Activated T-cell treated with anti-CD3 and anti-CD28 coated beads, Interleukin-2, amount 50 U/mL, for 1 hour (primary cell): ENCODE data around the gene CAPZA3.
"Not testable (repeated sequence)": the region's sequence is repeated elsewhere in the genome, so short reads cannot be mapped to it uniquely, and the experiment has no call there.

ENCODE experiments used
- DNase-seq: peaks from one replicate; pipeline ENCODE4 v3.0.0-alpha.2; 2020

CAPZA3 gene, protein sequence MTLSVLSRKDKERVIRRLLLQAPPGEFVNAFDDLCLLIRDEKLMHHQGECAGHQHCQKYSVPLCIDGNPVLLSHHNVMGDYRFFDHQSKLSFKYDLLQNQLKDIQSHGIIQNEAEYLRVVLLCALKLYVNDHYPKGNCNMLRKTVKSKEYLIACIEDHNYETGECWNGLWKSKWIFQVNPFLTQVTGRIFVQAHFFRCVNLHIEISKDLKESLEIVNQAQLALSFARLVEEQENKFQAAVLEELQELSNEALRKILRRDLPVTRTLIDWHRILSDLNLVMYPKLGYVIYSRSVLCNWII

DNA sequence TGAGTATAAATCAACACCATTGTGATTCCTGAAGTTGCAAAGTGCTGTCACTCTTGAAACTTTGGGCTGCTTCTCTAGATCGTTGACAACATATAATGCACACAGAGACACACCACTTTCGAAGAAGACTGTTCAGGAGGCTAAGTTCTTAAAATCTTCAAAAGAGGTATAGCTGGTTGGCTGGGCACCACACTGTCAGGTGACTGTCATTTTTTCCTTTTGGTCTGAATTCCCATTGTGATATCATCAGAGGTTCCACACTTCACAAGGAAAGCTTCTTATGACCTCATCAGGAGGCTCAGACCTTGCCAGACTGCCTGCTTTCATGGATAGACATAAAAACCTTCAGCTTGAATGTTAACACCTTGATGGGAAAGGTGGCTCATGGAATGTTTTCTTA lies at the start of gene CAPZA3, which contains the start of gene PLCZ1:
Gene CAPZA3 (plus strand): TSS at position 301 of the 400 bp plus-strand sequence. CDS start 150 bp downstream, outside the sequence.
Gene PLCZ1 (minus strand): TSS at position 194 of the 400 bp plus-strand sequence. CDS start 641 bp downstream, outside the sequence.
- DNase-seq: no peak

DNA sequence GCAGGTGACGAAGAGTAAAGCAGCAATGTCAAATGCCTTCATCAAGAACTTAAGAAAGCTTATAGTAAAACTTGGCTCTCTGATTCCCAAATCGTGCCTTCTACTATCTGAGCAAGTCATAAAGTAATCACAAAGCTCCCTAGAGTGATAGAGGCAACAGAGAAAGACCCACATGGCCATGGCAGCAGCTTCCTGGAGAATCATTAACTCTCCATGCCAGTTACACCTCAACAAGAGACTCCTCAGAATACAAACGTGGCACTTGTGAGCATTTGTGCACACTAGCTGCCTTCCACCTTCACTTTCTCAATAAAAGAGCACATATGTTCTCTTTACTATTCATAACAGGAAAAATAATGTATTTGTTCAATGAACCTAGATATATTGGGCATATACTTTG lies 48.1 kb upstream of the CAPZA3 start:
- DNase-seq: no peak

DNA sequence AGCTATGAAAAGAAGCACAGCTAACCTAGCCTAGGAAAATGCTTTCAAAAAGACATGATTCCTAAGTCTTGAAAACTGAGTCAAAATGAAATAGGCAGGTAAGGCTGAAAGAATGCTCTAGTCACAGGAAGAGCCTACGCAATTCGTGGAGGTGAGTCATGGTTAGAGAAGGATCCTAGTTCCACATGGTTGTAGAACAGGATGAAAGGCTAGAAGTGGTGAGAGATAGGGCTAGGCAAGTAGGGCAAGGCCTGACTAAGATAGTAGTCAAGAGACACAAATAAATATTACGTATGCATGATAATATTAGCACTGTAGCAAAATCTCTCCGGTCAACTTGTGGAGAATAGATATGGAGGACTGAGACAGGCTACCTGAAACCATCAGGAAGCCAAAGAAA lies 47.3 kb upstream of the CAPZA3 start:
- DNase-seq: no peak

DNA sequence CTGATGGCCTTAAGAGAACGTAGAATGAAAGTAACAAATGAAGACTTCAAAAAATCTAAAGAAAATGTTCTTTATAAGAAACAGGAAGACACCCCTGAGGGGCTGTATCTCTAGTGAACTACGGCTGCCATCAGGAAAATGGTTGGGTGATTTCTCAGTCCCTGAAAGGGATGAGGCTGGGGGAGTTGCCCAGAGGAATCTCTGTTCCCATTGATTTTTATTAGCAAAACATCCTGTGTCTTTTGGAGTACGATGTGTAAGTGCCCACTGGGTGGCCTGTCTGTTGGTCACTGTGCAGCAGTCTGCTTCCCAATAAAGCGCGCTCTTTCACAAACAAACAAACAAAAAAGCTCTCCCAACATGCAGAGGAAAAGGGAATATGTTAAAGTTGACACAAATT lies 43.9 kb upstream of the CAPZA3 start:
- not testable (repeated sequence) for DNase-seq

DNA sequence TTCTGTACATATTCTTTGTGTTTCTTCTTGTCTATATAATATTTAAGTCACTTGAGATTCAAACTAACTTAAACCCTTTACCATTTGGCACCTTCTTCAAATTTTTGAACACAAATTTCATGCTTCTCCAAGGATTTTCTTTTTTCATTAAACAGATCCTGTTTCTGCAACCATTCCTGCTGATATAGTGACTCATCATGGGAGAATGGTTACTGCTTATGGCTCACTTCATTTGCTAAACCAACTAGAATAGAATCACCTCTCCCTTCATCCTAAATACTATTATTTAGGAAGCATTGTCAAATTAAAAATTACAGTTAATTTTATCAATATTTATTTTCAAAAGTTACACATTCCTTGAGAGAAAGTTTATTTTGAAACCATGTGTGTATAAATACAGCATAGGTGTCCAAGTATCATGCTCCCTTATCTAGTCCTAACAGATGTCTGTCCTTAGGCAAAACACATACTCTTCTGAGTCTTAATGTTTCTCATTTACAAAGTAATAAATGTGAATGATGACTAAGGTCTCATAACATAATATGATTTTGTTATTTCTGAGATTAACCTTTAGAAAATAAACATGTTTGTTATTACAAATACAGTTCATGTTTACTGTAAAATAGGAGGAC lies 40.8 kb upstream of the CAPZA3 start:
- DNase-seq: no peak

DNA sequence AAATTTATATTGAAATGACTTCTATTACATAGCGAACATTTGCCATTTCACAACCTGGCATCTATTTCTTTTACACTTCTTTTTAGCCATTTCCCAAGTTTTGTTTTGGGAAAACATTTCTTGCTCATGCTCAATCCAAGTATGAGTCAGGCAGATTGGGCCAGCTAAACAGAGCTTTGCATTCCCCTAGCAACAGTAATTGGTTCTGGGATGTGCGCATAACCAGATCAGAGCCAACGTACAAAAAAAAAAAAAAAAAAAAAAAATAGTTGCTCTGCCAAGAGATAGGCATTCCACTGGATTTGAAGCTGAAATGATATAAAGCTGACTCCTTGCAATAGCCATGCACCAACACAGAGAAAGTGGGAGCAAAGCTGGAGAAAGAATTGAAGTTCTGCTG lies 37.6 kb upstream of the CAPZA3 start:
- DNase-seq: no peak

DNA sequence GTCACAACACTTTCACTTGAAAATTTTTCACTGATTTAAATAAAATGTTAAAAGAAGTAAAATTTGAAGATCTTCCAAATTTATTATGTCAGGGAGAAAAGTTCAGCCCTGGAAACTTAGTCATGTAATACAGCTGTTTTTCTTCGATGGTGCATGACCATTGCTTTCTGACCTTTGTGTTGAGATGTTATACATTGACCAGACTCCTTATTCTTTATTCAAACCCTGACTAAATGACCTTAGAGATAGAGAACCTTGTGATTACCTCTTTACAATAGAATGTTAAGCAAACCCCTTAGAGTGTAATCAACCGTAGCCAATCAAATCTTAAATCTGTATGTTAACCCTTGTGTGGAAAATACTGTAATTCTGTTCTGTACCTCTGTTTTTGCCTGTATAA lies 34.6 kb upstream of the CAPZA3 start:
- DNase-seq: no peak

DNA sequence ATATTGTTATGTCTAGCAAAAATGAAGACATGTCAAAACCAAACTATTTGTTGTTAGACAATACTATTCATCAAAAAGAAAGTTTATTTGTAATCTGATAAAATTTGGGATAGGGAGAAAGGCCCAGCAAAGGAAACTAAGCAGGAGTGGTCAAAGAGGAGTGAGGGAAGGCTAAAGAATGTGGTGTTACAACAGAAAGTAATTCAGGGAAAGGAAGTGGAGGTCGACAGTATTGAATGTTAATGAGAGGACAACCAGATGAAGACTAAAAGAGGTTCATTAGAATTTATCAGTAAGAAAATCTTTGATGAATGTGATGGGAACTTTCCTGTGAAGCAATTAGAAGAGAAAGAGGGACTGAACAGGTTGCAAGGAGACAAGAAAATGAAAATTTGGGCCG lies 34.0 kb upstream of the CAPZA3 start:
- DNase-seq: no peak

DNA sequence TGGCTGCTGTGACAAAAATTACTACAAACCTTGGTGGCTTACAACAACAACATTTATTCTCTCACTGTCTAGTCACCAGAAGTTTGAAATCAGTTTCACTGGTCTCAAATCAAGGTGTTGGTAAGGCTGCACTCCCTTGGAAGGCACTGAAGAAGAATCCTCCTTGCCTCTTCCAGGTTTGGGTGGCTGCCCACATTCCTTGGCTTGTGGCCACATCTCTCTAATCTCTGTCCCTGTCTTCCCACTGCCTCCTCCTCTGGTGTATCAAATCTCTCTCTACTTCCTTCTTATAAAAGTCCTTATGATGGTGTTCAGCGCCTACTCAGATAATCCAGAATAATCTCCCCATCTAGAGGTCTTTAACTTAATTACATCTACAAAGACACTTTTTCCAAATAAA lies 31.1 kb upstream of the CAPZA3 start:
- no peak for DNase-seq

DNA sequence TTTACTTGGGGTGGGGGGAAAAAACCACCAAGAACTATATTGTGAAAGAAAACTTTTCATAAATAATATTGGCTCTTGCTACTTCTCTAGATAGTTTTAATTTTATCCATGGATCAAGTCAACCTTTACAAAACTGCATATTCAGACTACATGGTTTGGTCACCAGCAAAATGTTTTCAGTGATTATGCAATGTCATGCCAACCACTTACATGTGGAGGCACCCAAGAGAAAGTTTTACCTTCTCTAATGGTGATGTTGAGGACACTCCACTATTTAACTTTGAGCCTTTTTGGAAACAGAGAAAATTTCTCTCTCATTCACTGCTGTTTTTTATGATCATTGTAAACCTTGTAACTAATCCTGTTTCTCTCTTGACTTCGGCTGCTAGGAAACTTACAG lies 21.7 kb upstream of the CAPZA3 start:
- no peak for DNase-seq

DNA sequence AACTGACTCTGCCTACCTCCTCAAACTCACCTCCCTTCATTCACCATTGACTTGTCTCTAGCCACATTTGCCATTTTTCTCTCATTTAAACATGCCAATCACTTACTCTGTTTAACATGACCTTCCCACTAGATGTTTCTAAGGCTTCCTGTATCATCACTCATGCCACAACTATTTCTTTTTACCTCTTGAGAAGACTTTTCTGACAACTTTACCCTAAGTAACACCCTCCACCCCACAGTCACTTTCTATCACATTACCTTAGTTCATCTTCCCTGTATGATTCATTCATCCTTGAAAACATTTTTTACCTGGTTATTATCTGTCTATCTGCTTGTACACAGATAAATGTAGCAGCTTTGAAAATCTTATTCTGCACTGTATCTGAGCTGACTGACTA lies 19.5 kb upstream of the CAPZA3 start:
- DNase-seq: no peak

DNA sequence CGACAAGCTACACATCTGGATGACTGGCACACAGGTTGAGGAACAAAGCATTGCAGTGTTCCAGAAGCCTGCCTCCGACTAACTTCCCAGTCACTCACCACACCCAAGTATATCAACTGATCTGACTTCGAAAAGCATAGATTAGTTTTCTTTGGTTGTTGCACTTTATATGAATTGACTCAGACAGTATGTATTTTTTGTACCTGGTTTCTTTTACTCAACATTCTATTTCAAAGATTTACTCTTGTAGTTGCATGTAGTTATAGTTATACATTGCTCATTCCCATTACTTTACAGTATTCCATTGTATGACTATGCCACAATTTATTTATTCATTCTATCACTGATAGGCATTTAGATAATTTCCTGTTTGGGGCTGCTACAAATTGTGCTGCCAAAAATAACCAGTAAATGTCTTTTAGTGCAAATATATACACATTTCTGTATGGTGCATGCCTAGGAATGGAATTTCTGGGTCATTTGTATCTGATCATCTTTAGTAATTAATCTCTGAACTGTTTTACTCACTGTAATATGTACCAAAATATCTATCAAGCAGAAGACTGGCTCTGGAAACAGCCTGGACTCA lies 17.9 kb upstream of the CAPZA3 start:
- no peak for DNase-seq

DNA sequence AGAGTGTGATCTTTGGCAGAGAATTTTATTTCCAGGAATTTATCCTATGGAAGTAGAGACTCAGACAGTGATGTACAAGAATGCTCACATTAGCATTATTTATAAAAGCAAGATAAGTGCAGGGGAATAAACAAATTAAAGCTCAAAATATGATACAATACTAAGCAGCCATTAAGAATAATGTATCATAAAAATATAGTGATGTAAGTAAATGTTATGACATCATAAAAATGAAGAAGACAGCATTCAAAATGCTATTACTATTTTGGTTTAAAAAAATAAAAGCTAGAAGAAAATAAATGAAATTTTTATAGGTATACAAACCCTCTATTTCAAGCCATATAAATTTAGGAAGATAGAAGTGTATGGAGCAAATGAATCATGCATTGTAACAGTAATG lies 17.2 kb upstream of the CAPZA3 start:
- no peak for DNase-seq

DNA sequence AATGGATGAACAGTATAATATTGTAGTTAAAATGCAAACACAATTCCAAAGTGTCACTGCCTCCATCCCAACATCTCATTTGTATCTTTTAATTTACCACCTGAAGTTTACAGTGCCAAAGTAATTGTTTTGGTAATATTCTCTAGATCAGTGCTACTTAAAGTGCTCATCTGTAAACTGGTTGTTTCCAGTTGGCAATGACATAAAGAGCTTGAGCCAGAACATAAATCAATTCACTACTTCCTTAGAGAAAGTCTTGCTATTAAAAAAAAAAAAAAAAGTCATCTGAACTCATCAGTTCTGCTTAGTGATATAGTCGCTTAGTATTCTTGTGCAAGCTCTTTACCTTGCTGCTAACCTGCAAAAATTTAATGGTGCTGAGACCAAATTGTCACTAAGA lies 16.5 kb upstream of the CAPZA3 start:
- no peak for DNase-seq

DNA sequence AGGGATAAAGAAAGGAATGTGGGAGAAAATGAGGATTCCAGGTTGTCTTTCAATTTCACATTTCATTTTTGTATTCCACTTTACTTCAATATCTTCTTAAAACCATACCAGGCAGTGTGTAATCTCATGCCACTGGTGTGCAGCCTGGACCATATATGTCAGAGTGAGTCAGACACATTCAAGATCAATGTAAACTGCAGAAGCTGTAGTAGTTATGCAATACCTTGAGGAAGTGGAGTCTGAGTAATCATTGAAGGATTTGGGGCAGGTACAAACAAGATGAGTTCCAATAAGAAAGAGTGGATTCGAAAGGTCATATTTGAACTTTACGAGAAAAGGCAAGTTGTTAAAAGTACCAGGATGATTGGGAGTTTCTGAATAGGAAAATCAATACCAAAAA lies 14.2 kb upstream of the CAPZA3 start:
- no peak for DNase-seq

DNA sequence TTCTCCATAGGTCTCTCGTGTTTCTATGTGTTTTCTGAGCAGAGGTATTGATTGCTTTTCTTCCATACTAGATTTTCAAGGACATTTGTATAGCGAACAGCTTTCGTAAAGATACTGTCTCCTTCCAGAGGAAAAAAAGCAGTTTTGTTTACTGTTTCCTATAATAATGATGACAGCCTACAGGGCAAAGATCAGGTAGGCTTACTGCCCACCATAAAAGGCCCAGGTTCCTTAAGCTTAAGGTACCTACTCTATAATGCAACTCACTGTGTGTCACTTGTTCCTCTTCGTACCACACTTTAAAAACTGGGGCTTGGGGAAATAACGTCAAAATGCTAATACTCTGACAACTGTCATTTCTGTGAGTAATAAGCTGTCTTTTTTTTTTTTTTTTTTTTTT lies 6.8 kb upstream of the CAPZA3 start:
- DNase-seq: no peak

DNA sequence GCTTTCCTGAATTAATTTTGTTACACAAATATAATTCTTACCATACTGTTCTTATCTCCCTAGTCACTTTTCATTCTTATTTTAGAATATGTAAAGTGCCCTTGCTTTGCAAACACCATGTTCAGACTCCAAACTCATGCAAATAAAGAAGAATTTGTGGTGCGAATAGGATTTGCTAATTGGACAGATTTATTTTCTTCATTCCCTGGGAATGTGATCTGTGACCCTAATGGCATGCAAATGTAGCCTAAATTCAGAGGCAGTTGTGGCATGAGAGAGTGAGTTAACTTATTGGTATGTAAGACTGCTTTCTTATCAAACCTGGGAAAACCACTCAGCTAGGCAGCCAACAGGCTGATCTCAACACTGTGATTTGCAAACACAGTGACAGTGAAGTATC lies 10.0 kb downstream of the CAPZA3 start:
- no peak for DNase-seq

DNA sequence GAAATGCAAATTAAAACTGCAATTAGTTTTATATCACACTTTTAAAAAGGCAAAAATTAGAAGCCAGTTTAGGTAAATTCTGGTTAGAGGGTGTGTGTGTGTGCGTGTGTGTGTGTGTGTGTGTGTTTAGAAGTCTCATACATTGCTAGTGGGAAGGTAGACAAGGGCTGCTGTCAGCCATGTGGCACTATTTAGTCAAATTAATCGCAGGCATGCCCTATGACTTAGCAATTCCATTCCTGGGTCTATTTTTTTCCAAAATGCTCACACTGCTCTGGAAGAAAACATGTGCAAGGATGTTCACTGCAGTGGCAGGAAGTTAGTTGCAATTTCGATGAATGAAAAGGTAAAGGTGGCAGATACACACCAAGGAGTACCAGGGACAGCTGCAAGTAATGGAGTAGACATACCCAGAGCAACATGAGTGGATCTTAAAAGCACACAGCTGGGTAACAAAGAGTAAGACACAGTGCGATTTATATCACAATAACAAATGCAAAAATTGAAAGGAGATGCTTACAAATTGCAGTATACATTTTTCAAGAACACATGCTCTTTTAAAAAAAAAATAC lies 11.6 kb downstream of the CAPZA3 start:
- DNase-seq: no peak

DNA sequence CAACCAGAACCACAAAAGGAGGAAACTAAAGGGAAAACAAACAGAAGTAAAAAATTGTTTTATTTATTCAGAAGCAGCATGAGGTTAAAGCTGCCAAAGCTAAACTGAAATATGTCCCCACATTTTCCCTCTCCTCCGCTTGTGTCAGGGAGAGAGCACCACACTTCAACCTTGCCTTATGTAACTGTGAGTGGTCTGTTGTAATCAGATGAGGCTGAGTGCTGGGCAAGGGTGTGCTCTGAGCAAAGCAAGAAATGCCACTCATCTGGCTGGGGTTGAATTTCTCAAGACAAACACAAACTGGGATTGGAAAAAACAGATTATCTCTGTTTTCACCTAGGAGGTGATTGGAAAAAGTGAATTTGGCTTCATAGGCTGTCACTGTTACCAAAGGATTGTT lies 12.2 kb downstream of the CAPZA3 start:
- DNase-seq: no peak

DNA sequence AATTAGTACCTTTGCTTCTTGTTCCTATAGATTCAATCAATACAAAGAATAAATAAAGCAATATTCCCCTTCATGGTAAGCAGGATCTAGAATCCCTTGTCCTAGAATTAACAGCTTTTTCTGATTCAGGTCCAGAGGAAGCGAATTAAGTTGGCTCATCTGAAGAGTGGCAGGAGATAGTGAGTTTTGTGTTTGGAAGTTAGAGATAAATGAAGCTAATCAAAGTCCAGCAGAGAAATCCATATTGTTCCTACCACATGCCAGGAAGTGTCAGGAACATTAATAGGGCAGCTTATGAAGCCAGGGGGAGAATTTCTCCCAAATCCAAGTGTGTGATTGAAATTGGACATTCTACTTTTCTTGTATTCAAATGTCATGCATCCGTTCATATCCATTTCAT lies 13.9 kb downstream of the CAPZA3 start:
- DNase-seq: no peak

DNA sequence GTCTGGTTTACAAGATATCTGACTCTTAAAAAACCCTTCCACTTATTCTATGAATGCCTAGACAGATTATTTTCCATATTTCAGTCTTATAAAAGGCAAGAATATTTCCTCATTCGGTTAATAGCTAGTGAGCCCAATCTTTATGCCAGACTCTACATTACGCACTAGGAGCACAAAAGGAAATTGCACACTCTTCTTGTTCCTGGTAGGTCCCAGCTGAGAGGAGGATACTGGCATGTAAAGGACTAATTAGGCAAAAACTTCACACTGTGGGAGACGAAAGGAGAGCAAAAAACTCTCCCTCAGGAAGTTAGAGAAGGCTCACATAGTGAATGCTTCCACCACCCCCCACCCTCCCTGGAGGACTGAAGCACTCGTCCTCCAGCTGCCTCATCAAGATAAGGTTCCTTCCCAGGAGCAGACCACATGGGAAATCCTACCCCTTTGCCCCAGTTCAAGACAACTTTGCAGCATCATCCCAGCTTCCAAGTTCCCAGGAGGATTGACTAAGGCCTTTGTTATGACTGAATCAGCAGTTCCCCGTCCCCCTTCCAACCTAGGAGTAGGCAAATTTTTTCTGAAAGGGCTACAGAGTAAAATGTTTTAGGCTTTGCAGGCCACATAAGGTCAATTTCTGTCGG lies 14.5 kb downstream of the CAPZA3 start:
- no peak for DNase-seq

DNA sequence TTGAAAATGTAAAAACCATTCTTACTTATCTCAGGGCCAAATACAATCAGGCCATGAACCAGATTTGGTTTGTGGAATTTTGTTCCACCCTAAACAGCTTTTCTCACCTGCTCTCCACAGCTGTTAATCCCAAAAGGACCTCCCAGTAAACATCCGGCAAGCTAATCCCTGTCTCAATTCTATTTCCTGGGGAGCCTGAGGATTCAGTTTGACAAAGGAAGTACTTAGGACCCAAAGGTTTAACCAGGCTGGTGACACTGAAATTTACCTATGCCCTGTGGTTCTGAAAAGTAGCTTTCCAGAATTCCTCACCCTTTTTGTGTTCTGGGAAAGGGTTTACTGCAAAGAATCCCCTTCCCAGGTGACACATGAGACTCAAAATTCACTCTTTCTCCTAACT lies 15.0 kb downstream of the CAPZA3 start:
- DNase-seq: no peak

DNA sequence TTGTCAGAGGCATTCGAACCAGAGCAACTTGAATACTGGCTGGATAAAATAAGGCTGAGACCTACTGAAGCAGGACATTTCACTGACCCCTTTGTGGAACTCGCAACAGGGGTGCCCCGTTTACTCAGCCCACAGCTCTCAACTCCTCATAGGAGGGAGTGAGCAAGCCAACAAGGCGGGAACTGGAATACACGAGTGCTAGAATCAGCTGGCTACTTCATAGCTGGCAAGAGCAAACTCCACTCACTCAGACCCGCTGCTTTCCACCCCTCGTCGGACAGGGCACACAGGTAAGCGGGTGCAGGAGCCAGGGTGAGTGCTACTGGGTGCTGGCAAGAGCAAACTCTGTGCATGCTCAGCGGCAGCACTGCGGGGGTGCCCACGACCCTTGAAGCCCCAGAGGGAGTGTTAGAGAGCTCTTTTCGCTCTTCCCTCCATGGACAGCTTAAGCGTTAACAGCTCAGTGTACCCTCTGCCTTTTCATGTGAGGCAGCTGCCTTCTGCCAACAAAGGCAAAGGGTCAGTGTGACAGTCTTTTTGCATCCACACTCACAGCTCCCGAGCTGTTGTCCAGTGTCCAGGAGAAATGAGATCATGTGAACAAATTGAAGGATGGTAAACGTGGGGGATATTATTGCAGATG lies 15.7 kb downstream of the CAPZA3 start:
- DNase-seq: no peak
